K562 (cell line): ENCODE results near the gene NFYC. TPM values are rescaled to one million over a fixed set of nuclear protein-coding genes. Genes with fewer than 3 reads are reported as not detected.

ENCODE experiments used
- BCOR ChIP-seq: fragments of 450-650 bp; IDR thresholded peaks from 2 replicates; pipeline ENCODE4 v1.6.1; 2016
- BRF1 ChIP-seq: IDR thresholded peaks from 3 replicates; pipeline ENCODE4 v1.6.1; 2011; ENCODE audit warnings: borderline replicate concordance, mild to moderate bottlenecking; ENCODE audit not compliant: insufficient read length; ENCODE audit errors: extremely low read depth
- CEBPB ChIP-seq: fragments of 450-650 bp; IDR thresholded peaks from 2 replicates; pipeline ENCODE4 v1.6.1; 2016; ENCODE audit warnings: missing genetic modification characterization, missing compliant biosample characterization
- CHD4 ChIP-seq: fragments of 200-600 bp; sonication (generic); IDR thresholded peaks from 3 replicates; pipeline ENCODE4 v1.6.1; 2012; ENCODE audit warnings: low read depth, mild to moderate bottlenecking, mixed read lengths, low read length, inconsistent platforms; ENCODE audit not compliant: insufficient read depth, insufficient replicate concordance, poor library complexity, severe bottlenecking
- CREBBP ChIP-seq: IDR thresholded peaks from one replicate; pipeline ENCODE4 v1.6.1; 2012; ENCODE audit warnings: low read depth, mild to moderate bottlenecking, control low read depth, inconsistent platforms, low read length
- E2F6 ChIP-seq, 2 experiments: IDR thresholded peaks; 2 replicates each; pipeline ENCODE4 v1.6.1; 2011; ENCODE audit warnings: borderline replicate concordance in 1 of 2, control low read depth in 1 of 2, low read depth in 1 of 2, low read length in 1 of 2, mild to moderate bottlenecking in 1 of 2, mixed read lengths in 1 of 2, moderate library complexity in 1 of 2; ENCODE audit not compliant: insufficient read depth in 1 of 2, insufficient read length in 1 of 2, poor library complexity in 1 of 2, severe bottlenecking in 1 of 2; ENCODE audit errors: extremely low read depth in 1 of 2
- ESRRA ChIP-seq: fragments of 450-650 bp; IDR thresholded peaks from 2 replicates; pipeline ENCODE4 v1.6.1; 2014; ENCODE audit warnings: low read depth, mild to moderate bottlenecking, moderate library complexity, borderline replicate concordance
- KLF13 ChIP-seq: fragments of 450-650 bp; IDR thresholded peaks from 2 replicates; pipeline ENCODE4 v1.6.1; 2016; ENCODE audit warnings: missing genetic modification characterization, low read depth, mild to moderate bottlenecking, missing compliant biosample characterization, moderate library complexity, borderline replicate concordance
- LARP7 ChIP-seq: fragments of 450-650 bp; IDR thresholded peaks from 2 replicates; pipeline ENCODE4 v1.6.1; 2016
- LEF1 ChIP-seq: fragments of 450-650 bp; IDR thresholded peaks from 2 replicates; pipeline ENCODE4 v1.6.1; 2016; ENCODE audit warnings: mild to moderate bottlenecking
- MTA1 ChIP-seq: fragments of 450-650 bp; IDR thresholded peaks from 2 replicates; pipeline ENCODE4 v1.6.1; 2017; ENCODE audit warnings: borderline replicate concordance
- NCOA1 ChIP-seq: fragments of 450-650 bp; IDR thresholded peaks from 2 replicates; pipeline ENCODE4 v1.6.1; 2016; ENCODE audit warnings: low read depth
- NFE2 ChIP-seq: IDR thresholded peaks from 2 replicates; pipeline ENCODE4 v1.6.1; 2014; ENCODE audit warnings: antibody characterized with exemption, low read depth
- PCBP1 ChIP-seq: fragments of 200-400 bp; formaldehyde crosslinking; IDR thresholded peaks from 2 replicates; pipeline ENCODE4 v1.6.1; 2018; ENCODE audit warnings: mild to moderate bottlenecking, low read depth, low read length; ENCODE audit not compliant: poor library complexity, severe bottlenecking
- SRSF1 ChIP-seq: fragments of 200-400 bp; formaldehyde crosslinking; IDR thresholded peaks from 2 replicates; pipeline ENCODE4 v1.6.1; 2017; ENCODE audit warnings: mild to moderate bottlenecking, low read depth, low read length, moderate library complexity
- TARDBP ChIP-seq: fragments of 450-650 bp; IDR thresholded peaks from 2 replicates; pipeline ENCODE4 v1.6.1; 2016
- U2AF2 ChIP-seq: fragments of 200-400 bp; formaldehyde crosslinking; optimal IDR thresholded peaks from 2 replicates; pipeline ENCODE3; 2017; ENCODE audit warnings: low read depth, mild to moderate bottlenecking, low read length
- ZKSCAN3 ChIP-seq: fragments of 250-450 bp; sonication (Bioruptor Pico); IDR thresholded peaks from 2 replicates; pipeline ENCODE4 v1.4.0; 2020
- ZNF143 ChIP-seq: sonication (generic); formaldehyde crosslinking; IDR thresholded peaks from 2 replicates; pipeline ENCODE4 v1.9.0; 2022; ENCODE audit warnings: mild to moderate bottlenecking, missing genetic modification reagents
- ZNF316 ChIP-seq: fragments of 450-650 bp; IDR thresholded peaks from 2 replicates; pipeline ENCODE4 v1.6.1; 2016
- polyA plus RNA-seq, 8 experiments: library from polyadenylated mRNA; depleted of rRNA in 4 of 8; stranded (reverse) in 5 of 8; unstranded in 3 of 8; fragments of >200 nt; fragmentation: Nextera tagmentation in 2 of 8; fragmentation: Illumina TruSeq in 1 of 8; extraction: Ambion mirVana in 2 of 8; extraction: Trizol in 1 of 8; gene quantifications; 2 replicates each; pipeline versions ENCODE4 v1.2.1 to v1.2.3, GENCODE V29; 2011 to 2014; ENCODE audit warnings: inconsistent platforms in 1 of 8, missing spikeins in 1 of 8
- total RNA-seq, 7 experiments: library from RNA; depleted of rRNA in 6 of 7; stranded (reverse); fragments of >200 nt in 6 of 7; fragmentation: Illumina TruSeq in 2 of 7; extraction: Trizol in 2 of 7; gene quantifications; 2 replicates each; pipeline versions ENCODE4 v1.2.1 to v1.2.3, GENCODE V29; 2011 to 2021; ENCODE audit warnings: low replicate concordance in 1 of 7
- TF ChIP-seq, protein P1 (sequence below): fragments of 450-650 bp; IDR thresholded peaks from 2 replicates; pipeline ENCODE4 v1.6.1; 2018; ENCODE audit not compliant: partially characterized antibody
- TF ChIP-seq, protein P2 (sequence below): fragments of 250-450 bp; sonication (Bioruptor Pico); IDR thresholded peaks from 2 replicates; pipeline ENCODE4 v1.4.0; 2020; ENCODE audit warnings: mild to moderate bottlenecking, moderate library complexity
- TF ChIP-seq, protein P3 (sequence below), 2 experiments: fragments of 450-650 bp; conservative IDR thresholded peaks; 2 replicates each; pipeline ENCODE4 v1.6.1; 2017; ENCODE audit warnings: mild to moderate bottlenecking in 2 of 2, moderate library complexity in 2 of 2

The NFYC gene
- total and polyA plus RNA-seq, 9 of the 15 experiments (the other 6 are each of a cell fraction or from before 2014, with no cell fraction given): 4.8 to 59.8 (median 41.1) TPM

DNA sequence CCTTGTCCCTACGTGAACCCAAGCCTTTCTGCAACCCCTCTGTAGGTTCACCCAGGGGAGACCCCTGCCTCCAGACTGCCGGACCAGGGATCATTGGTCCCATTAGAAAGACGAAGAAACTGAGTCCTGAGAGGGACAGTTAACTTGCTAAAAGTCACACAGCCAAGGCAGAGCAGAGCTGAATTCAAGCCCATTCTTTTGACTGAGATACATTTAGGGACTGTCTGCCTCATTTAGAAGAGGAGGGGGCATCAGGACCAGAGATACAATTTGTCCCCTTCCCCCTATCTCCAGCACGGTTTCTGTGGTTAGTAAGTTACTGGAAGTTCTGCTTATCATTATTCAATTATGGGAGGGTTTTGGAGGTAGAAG is 111.2 kb downstream of the NFYC start (continued):
- TF ChIP-seq, protein P1, sequence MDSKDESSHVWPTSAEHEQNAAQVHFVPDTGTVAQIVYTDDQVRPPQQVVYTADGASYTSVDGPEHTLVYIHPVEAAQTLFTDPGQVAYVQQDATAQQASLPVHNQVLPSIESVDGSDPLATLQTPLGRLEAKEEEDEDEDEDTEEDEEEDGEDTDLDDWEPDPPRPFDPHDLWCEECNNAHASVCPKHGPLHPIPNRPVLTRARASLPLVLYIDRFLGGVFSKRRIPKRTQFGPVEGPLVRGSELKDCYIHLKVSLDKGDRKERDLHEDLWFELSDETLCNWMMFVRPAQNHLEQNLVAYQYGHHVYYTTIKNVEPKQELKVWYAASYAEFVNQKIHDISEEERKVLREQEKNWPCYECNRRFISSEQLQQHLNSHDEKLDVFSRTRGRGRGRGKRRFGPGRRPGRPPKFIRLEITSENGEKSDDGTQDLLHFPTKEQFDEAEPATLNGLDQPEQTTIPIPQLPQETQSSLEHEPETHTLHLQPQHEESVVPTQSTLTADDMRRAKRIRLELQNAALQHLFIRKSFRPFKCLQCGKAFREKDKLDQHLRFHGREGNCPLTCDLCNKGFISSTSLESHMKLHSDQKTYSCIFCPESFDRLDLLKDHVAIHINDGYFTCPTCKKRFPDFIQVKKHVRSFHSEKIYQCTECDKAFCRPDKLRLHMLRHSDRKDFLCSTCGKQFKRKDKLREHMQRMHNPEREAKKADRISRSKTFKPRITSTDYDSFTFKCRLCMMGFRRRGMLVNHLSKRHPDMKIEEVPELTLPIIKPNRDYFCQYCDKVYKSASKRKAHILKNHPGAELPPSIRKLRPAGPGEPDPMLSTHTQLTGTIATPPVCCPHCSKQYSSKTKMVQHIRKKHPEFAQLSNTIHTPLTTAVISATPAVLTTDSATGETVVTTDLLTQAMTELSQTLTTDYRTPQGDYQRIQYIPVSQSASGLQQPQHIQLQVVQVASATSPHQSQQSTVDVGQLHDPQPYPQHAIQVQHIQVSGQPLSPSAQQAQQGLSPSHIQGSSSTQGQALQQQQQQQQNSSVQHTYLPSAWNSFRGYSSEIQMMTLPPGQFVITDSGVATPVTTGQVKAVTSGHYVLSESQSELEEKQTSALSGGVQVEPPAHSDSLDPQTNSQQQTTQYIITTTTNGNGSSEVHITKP: no peak
- TF ChIP-seq CHD4 (peak; percentile 57), ESRRA (peak; percentile 46), TARDBP (no peak), ZNF143 (CRISPR knock-in tag) (no peak), NCOA1 (peak; percentile 32; the same call in 1 of the 2 replicates), KLF13 (tag) (no peak), BCOR (peak; percentile 95), U2AF2 (no peak), LARP7 (peak; percentile 85; the same call in 1 of the 2 replicates), SRSF1 (no peak), MTA1 (no peak), BRF1 (no peak), ZNF316 (no peak), NFE2 (no peak), CEBPB (tag) (no peak), PCBP1 (no peak), E2F6 (IDR thresholded peaks at IDR 0.05; ENCODE audit: borderline replicate concordance in 1 of 2, extremely low read depth in 1 of 2, insufficient read depth in 1 of 2, insufficient read length in 1 of 2, low read depth in 1 of 2, low read length in 1 of 2, poor library complexity in 1 of 2, severe bottlenecking in 1 of 2) (no peak), ZKSCAN3 (CRISPR knock-in tag) (no peak), CREBBP (no peak), LEF1 (no peak)
- TF ChIP-seq, protein P2, sequence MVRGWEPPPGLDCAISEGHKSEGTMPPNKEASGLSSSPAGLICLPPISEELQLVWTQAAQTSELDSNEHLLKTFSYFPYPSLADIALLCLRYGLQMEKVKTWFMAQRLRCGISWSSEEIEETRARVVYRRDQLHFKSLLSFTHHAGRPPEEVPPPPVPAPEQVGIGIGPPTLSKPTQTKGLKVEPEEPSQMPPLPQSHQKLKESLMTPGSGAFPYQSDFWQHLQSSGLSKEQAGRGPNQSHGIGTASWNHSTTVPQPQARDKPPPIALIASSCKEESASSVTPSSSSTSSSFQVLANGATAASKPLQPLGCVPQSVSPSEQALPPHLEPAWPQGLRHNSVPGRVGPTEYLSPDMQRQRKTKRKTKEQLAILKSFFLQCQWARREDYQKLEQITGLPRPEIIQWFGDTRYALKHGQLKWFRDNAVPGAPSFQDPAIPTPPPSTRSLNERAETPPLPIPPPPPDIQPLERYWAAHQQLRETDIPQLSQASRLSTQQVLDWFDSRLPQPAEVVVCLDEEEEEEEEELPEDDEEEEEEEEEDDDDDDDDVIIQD (CRISPR knock-in tag): no peak
- TF ChIP-seq, protein P3, sequence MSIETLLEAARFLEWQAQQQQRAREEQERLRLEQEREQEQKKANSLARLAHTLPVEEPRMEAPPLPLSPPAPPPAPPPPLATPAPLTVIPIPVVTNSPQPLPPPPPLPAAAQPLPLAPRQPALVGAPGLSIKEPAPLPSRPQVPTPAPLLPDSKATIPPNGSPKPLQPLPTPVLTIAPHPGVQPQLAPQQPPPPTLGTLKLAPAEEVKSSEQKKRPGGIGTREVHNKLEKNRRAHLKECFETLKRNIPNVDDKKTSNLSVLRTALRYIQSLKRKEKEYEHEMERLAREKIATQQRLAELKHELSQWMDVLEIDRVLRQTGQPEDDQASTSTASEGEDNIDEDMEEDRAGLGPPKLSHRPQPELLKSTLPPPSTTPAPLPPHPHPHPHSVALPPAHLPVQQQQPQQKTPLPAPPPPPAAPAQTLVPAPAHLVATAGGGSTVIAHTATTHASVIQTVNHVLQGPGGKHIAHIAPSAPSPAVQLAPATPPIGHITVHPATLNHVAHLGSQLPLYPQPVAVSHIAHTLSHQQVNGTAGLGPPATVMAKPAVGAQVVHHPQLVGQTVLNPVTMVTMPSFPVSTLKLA (conservative IDR thresholded peaks at IDR 0.05): no peak
